ENCODE measurements around the gene FBXW4.

The FBXW4 gene

GRCh38 chr10:101644002-101644401 lies 51.0 kb downstream of the FBXW4 start:
- Histone ChIP-seq H3K27ac (ENCODE audit: extremely low read depth, low read depth, low read length) (no peak overlapping the region), H3K36me3 (ENCODE audit: control insufficient read depth in 2 of 2, insufficient read depth in 1 of 2, low read length in 2 of 2) (peaks cover 0 to 1% of the 10 kb centered on the region in 2 experiments; a peak in 1 of 3 replicates), H3K4me3 (ENCODE audit: low read depth, low read length) (no peak overlapping the region), H3K4me1 (ENCODE audit: control insufficient read depth, insufficient read depth, low read length) (no peaks in the 10 kb centered on the region), H3K9me3 (ENCODE audit: control insufficient read depth, insufficient read depth, low read depth, low read length) (no peaks in the 10 kb centered on the region)
- TF ChIP-seq ZFHX2 (tag by site-specific recombination; conservative IDR thresholded peaks at IDR 0.05) = no peak
- TF ChIP-seq ZNF221 (tag by site-specific recombination; IDR thresholded peaks at IDR 0.05; ENCODE audit: borderline replicate concordance) = no peak
- TF ChIP-seq, protein P1, sequence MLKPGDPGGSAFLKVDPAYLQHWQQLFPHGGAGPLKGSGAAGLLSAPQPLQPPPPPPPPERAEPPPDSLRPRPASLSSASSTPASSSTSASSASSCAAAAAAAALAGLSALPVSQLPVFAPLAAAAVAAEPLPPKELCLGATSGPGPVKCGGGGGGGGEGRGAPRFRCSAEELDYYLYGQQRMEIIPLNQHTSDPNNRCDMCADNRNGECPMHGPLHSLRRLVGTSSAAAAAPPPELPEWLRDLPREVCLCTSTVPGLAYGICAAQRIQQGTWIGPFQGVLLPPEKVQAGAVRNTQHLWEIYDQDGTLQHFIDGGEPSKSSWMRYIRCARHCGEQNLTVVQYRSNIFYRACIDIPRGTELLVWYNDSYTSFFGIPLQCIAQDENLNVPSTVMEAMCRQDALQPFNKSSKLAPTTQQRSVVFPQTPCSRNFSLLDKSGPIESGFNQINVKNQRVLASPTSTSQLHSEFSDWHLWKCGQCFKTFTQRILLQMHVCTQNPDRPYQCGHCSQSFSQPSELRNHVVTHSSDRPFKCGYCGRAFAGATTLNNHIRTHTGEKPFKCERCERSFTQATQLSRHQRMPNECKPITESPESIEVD (tag by site-specific recombination; IDR thresholded peaks at IDR 0.05) = no peak
- TF ChIP-seq, protein P2, sequence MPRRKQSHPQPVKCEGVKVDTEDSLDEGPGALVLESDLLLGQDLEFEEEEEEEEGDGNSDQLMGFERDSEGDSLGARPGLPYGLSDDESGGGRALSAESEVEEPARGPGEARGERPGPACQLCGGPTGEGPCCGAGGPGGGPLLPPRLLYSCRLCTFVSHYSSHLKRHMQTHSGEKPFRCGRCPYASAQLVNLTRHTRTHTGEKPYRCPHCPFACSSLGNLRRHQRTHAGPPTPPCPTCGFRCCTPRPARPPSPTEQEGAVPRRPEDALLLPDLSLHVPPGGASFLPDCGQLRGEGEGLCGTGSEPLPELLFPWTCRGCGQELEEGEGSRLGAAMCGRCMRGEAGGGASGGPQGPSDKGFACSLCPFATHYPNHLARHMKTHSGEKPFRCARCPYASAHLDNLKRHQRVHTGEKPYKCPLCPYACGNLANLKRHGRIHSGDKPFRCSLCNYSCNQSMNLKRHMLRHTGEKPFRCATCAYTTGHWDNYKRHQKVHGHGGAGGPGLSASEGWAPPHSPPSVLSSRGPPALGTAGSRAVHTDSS (tag by site-specific recombination; IDR thresholded peaks at IDR 0.05) = no peak
- no peak for TF ChIP-seq ZNF140 (tag by site-specific recombination; IDR thresholded peaks at IDR 0.05)
- no peak for TF ChIP-seq REPIN1 (tag by site-specific recombination; IDR thresholded peaks at IDR 0.05; ENCODE audit: low read depth)
- TF ChIP-seq ZNF791 (tag by site-specific recombination; IDR thresholded peaks at IDR 0.05) = no peak
- no peak for TF ChIP-seq ZNF302 (tag by site-specific recombination; IDR thresholded peaks at IDR 0.05; ENCODE audit: low read depth)
- no peak for TF ChIP-seq ZNF121 (tag by site-specific recombination; IDR thresholded peaks at IDR 0.05)
- no peak for TF ChIP-seq ZNF701 (tag by site-specific recombination; IDR thresholded peaks at IDR 0.05)
- no peak for TF ChIP-seq ZNF785 (tag by site-specific recombination; IDR thresholded peaks at IDR 0.05)
- POLR2A ChIA-PET = no interaction called here
- CTCF ChIA-PET = interaction anchor here (1.2 kb wide), 1 partner anchor 105 kb away, joined by 3 read pairs; no protein-coding TSS in a partner anchor

DNA sequence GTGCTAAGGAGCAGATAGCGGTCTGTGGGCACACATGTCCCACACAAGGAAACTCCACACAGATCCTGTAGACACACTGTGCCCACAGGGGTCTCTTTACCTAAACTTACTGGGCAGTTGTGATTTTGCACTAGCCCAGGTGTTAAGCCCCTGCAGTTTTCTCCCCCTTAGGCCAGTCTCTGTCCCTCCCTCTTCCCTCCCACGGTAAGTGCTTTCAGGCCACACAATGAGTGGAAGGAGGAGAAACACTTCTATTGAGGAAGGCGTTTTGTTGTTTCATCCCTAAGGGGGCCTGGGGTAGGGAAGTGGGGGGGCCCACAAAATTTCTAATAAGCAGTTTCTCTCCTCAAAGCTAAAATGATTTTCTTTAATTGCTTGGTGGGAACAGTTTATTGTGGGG lies 51.4 kb downstream of the FBXW4 start:
- H3K27ac ChIP-seq (ENCODE audit: extremely low read depth, low read depth, low read length) = no peak overlapping the region
- CTCF ChIA-PET = no interaction called here
- no peaks in the 10 kb centered on the region for H3K9me3 ChIP-seq (ENCODE audit: control insufficient read depth, insufficient read depth, low read depth, low read length)
- no peak overlapping the region for H3K4me3 ChIP-seq (ENCODE audit: low read depth, low read length)
- H3K36me3 ChIP-seq (ENCODE audit: control insufficient read depth in 2 of 2, insufficient read depth in 1 of 2, low read length in 2 of 2) = peaks cover 0 to 6% of the 10 kb centered on the region in 2 experiments; a peak in 1 of 3 replicates
- POLR2A ChIA-PET = no interaction called here
- TF ChIP-seq, protein P3, sequence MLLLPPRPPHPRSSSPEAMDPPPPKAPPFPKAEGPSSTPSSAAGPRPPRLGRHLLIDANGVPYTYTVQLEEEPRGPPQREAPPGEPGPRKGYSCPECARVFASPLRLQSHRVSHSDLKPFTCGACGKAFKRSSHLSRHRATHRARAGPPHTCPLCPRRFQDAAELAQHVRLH (tag by site-specific recombination; IDR thresholded peaks at IDR 0.05) = no peak
- no peak for TF ChIP-seq SALL2 (tag by site-specific recombination; IDR thresholded peaks at IDR 0.05; ENCODE audit: borderline replicate concordance)
- TF ChIP-seq ZNF133 (tag by site-specific recombination; IDR thresholded peaks at IDR 0.05) = no peak
- no peak for TF ChIP-seq ZNF292 (tag by site-specific recombination; IDR thresholded peaks at IDR 0.05; ENCODE audit: borderline replicate concordance, low read depth)
- TF ChIP-seq ZNF701 (tag by site-specific recombination; IDR thresholded peaks at IDR 0.05) = no peak
- TF ChIP-seq ZNF473 (tag by site-specific recombination; IDR thresholded peaks at IDR 0.05) = no peak
- no peak for TF ChIP-seq ZNF362 (tag by site-specific recombination; IDR thresholded peaks at IDR 0.05)
- no peak for TF ChIP-seq ZNF707 (tag by site-specific recombination; IDR thresholded peaks at IDR 0.05)
- TF ChIP-seq ZNF596 (tag by site-specific recombination; IDR thresholded peaks at IDR 0.05) = no peak
- no peak for TF ChIP-seq KLF1 (tag by site-specific recombination; IDR thresholded peaks at IDR 0.05)
- TF ChIP-seq ZNF138 (tag by site-specific recombination; IDR thresholded peaks at IDR 0.05; ENCODE audit: borderline replicate concordance) = no peak
- no peak for TF ChIP-seq ZNF366 (tag by site-specific recombination; conservative IDR thresholded peaks at IDR 0.05)
- no peak for TF ChIP-seq ZNF2 (tag by site-specific recombination; IDR thresholded peaks at IDR 0.05)
- no peak for TF ChIP-seq ZFP41 (tag by site-specific recombination; IDR thresholded peaks at IDR 0.05; ENCODE audit: borderline replicate concordance)
- no peaks in the 10 kb centered on the region for H3K4me1 ChIP-seq (ENCODE audit: control insufficient read depth, insufficient read depth, low read length)
